Measurements from ENCODE around the gene CCDC90B.

The CCDC90B gene

DNA sequence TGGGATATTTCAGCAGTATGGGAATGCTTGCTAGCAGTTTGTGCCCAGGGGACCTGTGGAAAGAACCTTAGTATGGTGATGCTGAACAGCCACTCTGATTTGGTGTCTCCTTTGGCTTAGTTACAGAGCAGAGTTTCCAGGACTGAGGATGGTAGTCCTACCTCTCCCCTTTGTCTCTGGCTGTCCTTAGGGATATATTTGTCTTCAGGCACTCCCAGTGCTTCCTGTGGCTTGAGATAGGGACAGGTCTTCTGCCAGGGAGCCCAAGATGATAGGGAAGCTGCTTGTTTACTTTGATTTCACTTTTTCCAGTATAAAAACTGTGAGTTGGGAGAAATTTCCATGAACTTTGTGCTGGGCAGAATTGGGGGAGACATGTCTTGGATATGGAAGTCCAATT is 64.5 kb downstream of the CCDC90B start:
- TF ChIP-seq EZH2 (IDR thresholded peaks at IDR 0.05; ENCODE audit: borderline replicate concordance, low read depth, low read length, severe bottlenecking) (no peak), CTCF (IDR thresholded peaks at IDR 0.05; ENCODE audit: borderline replicate concordance, extremely low read depth, low read length, poor library complexity, severe bottlenecking) (no peak)
- DNase-seq = no peak
- H3K36me3 ChIP-seq (ENCODE audit: insufficient read depth, low read length) = no peaks in the 10 kb centered on the region

DNA sequence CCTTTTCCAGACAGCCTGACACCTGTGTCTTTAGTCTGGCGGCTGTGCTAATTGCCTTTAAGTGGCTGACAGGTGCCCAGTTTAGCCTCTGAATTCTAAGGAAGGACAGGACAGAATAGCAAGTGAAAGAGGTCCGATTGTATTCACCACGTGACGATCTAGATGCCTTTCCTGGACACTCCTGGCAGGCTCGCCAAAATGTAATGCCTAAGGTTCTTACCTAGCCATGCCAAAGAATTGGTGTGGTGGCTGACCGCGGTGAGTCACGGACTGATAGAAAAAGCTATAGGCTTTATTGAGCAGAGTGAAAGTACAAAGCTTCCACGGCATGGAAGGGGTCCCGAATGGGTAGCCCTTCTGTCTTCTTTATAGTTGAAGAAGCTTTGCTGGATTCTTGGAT is 65.9 kb downstream of the CCDC90B start:
- Histone ChIP-seq H3K4me3 (ENCODE audit: low read depth in 1 of 2, low read length in 2 of 2) (no peak overlapping the region), H3K4me1 (ENCODE audit: insufficient read depth, low read length) (no peaks in the 10 kb centered on the region), H4K20me1 (ENCODE audit: insufficient read depth, low read length) (no peaks in the 10 kb centered on the region), H3K4me2 (ENCODE audit: insufficient read depth, low read length) (no peak overlapping the region), H3K27me3 (ENCODE audit: insufficient read depth, low read length, poor library complexity) (no peaks in the 10 kb centered on the region), H3K27ac (ENCODE audit: low read length) (no peak overlapping the region), H2AFZ (ENCODE audit: low read depth, low read length) (no peak overlapping the region), H3K9me3 (ENCODE audit: insufficient read depth, low read length, severe bottlenecking) (no peaks in the 10 kb centered on the region), H3K9ac (ENCODE audit: low read depth, low read length) (no peak overlapping the region), H3K79me2 (ENCODE audit: insufficient read depth, low read length) (no peaks in the 10 kb centered on the region), H3K36me3 (ENCODE audit: insufficient read depth, low read length) (no peaks in the 10 kb centered on the region)
- DNase-seq (no peak), ATAC-seq (ENCODE audit: insufficient read depth, low read depth) (no peak)
- TF ChIP-seq EZH2 (IDR thresholded peaks at IDR 0.05; ENCODE audit: borderline replicate concordance, low read depth, low read length, severe bottlenecking) (no peak), CTCF (IDR thresholded peaks at IDR 0.05; ENCODE audit: borderline replicate concordance, extremely low read depth, low read length, poor library complexity, severe bottlenecking) (no peak)

More for the DNA sequence above, 64.5 kb downstream of the CCDC90B start:
- no peak for ATAC-seq (ENCODE audit: insufficient read depth, low read depth)
- no peak overlapping the region for H2AFZ ChIP-seq (ENCODE audit: low read depth, low read length)
- H3K9ac ChIP-seq (ENCODE audit: low read depth, low read length) = no peak overlapping the region
- no peak overlapping the region for H3K4me3 ChIP-seq (ENCODE audit: low read depth in 1 of 2, low read length in 2 of 2)
- no peak overlapping the region for H3K27ac ChIP-seq (ENCODE audit: low read length)
- H3K27me3 ChIP-seq (ENCODE audit: insufficient read depth, low read length, poor library complexity) = no peaks in the 10 kb centered on the region
- no peaks in the 10 kb centered on the region for H3K9me3 ChIP-seq (ENCODE audit: insufficient read depth, low read length, severe bottlenecking)
- no peaks in the 10 kb centered on the region for H4K20me1 ChIP-seq (ENCODE audit: insufficient read depth, low read length)
- H3K4me2 ChIP-seq (ENCODE audit: insufficient read depth, low read length) = no peak overlapping the region
- H3K79me2 ChIP-seq (ENCODE audit: insufficient read depth, low read length) = no peaks in the 10 kb centered on the region
- H3K4me1 ChIP-seq (ENCODE audit: insufficient read depth, low read length) = no peaks in the 10 kb centered on the region

DNA sequence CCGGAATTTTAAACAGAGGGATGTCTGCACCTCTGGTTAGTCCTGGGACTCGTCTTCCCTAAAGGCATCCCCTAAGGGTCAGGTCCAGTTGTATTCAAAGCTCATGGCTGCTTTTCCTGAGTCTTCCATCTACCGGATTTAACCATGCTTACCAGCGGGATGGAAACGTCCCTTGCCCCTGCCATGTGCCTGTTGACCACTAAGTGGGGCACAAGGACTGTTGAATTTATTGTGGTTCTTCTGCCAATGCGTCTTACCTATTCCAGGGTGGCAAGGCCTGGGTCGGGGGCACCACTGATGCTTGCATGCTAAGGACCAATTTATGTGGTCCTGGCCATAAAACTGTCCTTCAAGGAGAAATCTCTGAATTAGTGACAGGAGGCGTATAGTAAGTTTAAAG is 67.1 kb downstream of the CCDC90B start:
- no peaks in the 10 kb centered on the region for H4K20me1 ChIP-seq (ENCODE audit: insufficient read depth, low read length)
- no peaks in the 10 kb centered on the region for H3K36me3 ChIP-seq (ENCODE audit: insufficient read depth, low read length)
- no peak for DNase-seq

More for the DNA sequence above, 67.1 kb downstream of the CCDC90B start:
- TF ChIP-seq EZH2 (IDR thresholded peaks at IDR 0.05; ENCODE audit: borderline replicate concordance, low read depth, low read length, severe bottlenecking) (no peak), CTCF (IDR thresholded peaks at IDR 0.05; ENCODE audit: borderline replicate concordance, extremely low read depth, low read length, poor library complexity, severe bottlenecking) (peak; percentile 41)
- Histone ChIP-seq H2AFZ (ENCODE audit: low read depth, low read length) (no peak overlapping the region), H3K9ac (ENCODE audit: low read depth, low read length) (no peak overlapping the region), H3K27ac (ENCODE audit: low read length) (no peak overlapping the region), H3K4me2 (ENCODE audit: insufficient read depth, low read length) (no peak overlapping the region), H3K27me3 (ENCODE audit: insufficient read depth, low read length, poor library complexity) (no peaks in the 10 kb centered on the region), H3K9me3 (ENCODE audit: insufficient read depth, low read length, severe bottlenecking) (no peaks in the 10 kb centered on the region), H3K4me3 (ENCODE audit: low read depth in 1 of 2, low read length in 2 of 2) (no peak overlapping the region), H3K79me2 (ENCODE audit: insufficient read depth, low read length) (no peaks in the 10 kb centered on the region), H3K4me1 (ENCODE audit: insufficient read depth, low read length) (no peaks in the 10 kb centered on the region)
- no peak for ATAC-seq (ENCODE audit: insufficient read depth, low read depth)

All from DND-41 (cell line).